GM10248 (cell line): ENCODE measurements around the gene SLC38A4.
"Not testable (repeated sequence)": the region's sequence is repeated elsewhere in the genome, so short reads cannot be mapped to it uniquely, and the experiment has no call there.

Experiments used
- CTCF ChIA-PET: fragments of 300-600 bp; sonication (Branson Sonifier 250); formaldehyde crosslinking; extraction: SDS; loops from one replicate; lab custom pipeline; 2021; ENCODE audit warnings: antibody characterized with exemption; lab: Yijun Ruan, JAX
- POLR2A ChIA-PET: fragments of 350-650 bp; sonication (Branson Sonifier 250); formaldehyde crosslinking; extraction: SDS; loops from one replicate; lab custom pipeline; 2020; ENCODE audit warnings: antibody characterized with exemption; lab: Yijun Ruan, JAX
- DNase-seq: peaks from one replicate; pipeline ENCODE4 v3.0.0; 2012; ENCODE audit errors: extremely low spot score
- TF ChIP-seq, protein P1 (sequence below): IDR thresholded peaks from 2 replicates; pipeline ENCODE4 v1.5.1; 2012; ENCODE audit warnings: mild to moderate bottlenecking, low read depth; ENCODE audit errors: extremely low read depth, missing control alignments, control extremely low read depth

SLC38A4 gene

DNA sequence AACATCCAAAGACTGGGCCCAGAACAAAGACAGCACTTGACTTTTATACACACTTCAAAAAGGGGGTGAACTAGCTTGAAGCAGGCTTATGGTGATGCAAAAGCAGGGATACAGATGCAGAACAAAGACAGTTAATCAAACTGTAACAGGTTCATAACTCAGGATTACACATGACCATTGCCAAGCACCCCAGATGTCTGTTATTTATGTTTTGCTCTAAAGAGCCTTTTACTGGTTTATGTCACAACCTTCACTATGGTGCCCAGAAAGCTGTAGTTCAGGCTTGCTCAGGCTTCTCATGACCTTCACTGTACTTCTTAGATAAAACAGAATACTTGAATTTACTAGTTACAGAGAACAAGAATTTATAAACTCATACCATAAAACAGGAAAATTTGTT lies 31.7 kb upstream of the SLC38A4 start:
- DNase-seq: no peak
- ChIA-PET POLR2A (no interaction called here), CTCF (no interaction called here)
- TF ChIP-seq, protein P1, sequence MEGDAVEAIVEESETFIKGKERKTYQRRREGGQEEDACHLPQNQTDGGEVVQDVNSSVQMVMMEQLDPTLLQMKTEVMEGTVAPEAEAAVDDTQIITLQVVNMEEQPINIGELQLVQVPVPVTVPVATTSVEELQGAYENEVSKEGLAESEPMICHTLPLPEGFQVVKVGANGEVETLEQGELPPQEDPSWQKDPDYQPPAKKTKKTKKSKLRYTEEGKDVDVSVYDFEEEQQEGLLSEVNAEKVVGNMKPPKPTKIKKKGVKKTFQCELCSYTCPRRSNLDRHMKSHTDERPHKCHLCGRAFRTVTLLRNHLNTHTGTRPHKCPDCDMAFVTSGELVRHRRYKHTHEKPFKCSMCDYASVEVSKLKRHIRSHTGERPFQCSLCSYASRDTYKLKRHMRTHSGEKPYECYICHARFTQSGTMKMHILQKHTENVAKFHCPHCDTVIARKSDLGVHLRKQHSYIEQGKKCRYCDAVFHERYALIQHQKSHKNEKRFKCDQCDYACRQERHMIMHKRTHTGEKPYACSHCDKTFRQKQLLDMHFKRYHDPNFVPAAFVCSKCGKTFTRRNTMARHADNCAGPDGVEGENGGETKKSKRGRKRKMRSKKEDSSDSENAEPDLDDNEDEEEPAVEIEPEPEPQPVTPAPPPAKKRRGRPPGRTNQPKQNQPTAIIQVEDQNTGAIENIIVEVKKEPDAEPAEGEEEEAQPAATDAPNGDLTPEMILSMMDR: no peak

DNA sequence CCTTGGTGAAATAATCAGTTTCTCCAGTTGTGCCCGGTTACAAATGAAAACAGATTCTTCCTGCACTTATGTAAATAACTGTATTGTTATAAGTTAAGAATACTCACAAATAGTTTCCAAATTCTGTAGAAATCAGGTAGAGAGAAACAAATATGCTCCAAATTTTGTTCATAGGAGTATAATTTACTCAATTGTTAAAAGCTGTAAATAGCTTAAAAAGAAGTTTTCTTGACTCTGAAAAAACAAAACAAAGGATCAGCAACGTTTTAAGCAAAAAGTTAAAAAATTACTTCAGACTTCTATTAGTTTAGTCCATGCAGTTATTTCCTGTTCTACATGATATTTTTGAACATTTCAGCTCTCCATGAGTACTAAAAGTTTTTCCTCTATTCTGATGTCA lies 30.0 kb upstream of the SLC38A4 start:
- TF ChIP-seq, protein P1: no peak
- POLR2A ChIA-PET: no interaction called here
- CTCF ChIA-PET: no interaction called here
- no peak for DNase-seq

DNA sequence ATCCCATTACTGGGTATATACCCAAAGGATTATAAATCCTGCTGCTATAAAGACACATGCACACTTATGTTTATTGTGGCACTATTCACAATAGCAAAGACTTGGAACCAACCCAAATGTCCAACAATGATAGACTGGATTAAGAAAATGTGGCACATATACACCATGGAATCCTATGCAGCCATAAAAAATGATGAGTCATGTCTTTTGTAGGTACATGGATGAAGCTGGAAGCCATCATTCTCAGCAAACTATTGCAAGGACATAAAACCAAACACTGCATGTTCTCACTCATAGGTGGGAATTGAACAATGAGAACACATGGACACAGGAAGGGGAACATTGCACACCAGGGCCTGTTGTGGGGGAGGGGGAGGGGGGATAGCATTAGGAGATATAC lies 28.4 kb upstream of the SLC38A4 start:
- CTCF ChIA-PET, POLR2A ChIA-PET, DNase-seq: not testable (repeated sequence)

DNA sequence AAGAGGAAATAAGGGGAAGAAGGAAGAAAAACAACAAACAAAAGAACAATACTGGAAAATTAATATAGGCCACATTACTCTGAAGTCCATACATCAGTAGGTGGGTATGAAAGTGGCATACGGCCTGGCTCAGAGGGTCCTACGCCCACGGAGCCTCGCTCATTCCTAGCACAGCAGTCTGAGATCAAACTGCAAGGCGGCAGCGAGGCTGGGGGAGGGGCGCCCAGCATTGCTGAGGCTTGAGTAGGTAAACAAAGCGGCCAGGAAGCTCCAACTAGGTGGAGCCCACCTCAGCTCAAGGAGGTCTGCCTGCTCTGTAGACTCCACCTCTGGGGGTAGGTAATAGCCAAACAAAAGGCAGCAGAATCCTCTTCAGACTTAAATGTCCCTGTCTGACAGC lies 23.0 kb upstream of the SLC38A4 start:
- POLR2A ChIA-PET, CTCF ChIA-PET, DNase-seq: not testable (repeated sequence)

DNA sequence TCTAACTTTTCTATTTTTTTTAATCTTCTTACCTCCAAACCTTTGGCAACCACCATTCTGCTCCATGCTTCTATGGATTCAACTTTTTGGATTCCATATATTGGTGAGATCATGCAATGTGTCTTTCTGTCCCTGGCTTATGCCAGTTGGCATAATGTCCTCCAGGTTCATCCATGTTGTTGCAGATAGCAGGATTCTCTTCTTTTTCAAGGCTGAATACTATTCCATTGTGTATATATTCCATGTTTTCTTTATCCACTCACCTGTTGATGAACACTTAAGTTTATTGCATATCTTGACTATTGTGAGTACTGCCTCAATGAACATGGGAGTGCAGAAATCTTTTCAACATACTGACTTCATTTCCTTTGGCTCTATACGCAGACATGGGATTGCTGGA lies 21.2 kb upstream of the SLC38A4 start:
- POLR2A ChIA-PET: no interaction called here
- CTCF ChIA-PET: no interaction called here
- DNase-seq: no peak

DNA sequence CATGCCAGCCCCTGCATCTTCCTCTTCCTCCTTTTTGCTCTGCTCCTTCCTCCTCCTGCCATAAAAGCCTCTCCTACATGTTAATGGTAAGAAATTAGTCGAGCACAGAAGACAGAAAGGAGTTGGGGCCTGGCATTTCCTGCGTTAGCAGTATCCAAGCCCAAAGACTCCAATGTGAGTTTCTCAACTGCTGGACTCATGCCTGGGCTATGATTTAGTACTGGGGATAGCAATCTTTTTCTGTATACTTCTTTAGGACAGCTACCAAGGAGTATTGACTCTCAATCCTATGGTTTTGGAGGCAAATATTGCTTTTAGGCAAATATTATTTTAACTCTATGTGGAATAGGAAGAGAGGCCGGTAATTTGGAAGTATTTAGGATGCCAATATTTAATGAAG lies 18.0 kb upstream of the SLC38A4 start:
- TF ChIP-seq, protein P1: no peak
- no peak for DNase-seq
- CTCF ChIA-PET: no interaction called here
- POLR2A ChIA-PET: no interaction called here

More for the DNA sequence above, 21.2 kb upstream of the SLC38A4 start:
- TF ChIP-seq, protein P1: no peak

DNA sequence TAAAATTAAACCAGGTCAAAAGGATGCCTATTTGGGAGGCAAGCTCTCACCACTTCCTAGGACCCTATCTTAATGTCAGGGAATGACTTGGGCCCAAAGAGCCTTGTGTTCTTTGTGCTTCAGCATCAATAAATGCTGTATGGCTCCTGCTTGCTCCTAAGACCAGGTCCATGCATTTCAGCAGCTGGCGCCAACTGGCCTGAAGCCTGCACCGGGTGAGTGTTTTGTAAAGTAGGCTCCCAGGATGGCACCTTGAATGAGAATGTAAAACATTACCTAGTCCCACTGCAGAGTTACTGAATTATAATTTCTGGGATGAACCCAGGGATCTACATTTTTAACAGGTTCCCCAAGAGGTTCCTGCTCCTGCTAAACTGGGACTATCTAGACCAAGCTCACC lies 16.1 kb upstream of the SLC38A4 start:
- ChIA-PET CTCF (interaction anchor here (1.4 kb wide), 1 partner anchor 9 kb away, joined by 3 read pairs; no protein-coding TSS in a partner anchor), POLR2A (no interaction called here)
- DNase-seq: no peak
- TF ChIP-seq, protein P1: no peak

DNA sequence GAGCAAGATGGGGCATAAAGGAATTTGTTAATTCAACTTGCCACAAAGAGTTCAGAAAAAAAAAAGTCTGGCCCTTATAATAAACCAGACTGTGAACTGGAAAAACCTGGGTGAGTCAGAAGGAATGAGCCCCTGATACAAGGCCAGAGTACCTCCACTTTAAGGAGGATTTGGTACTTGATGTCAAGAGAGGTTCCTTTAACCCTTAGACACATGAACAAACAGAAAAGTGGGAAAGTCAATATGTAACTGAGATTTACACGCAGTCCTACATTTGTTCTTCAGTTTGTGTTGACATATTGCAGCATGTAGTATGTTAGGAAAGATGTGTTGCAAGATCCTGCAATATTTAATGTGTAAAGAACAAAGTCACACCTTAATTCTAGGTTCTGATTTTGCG lies 14.2 kb upstream of the SLC38A4 start:
- ChIA-PET CTCF (no interaction called here), POLR2A (no interaction called here)
- TF ChIP-seq, protein P1: no peak
- DNase-seq: no peak
